MM.1S (cell line): ENCODE data around the gene ADISSP.

ENCODE experiments used
- DNase-seq: peaks from one replicate; pipeline ENCODE4 v3.0.0-alpha.2; 2015
- H2AFZ ChIP-seq: fragments of 300-600 bp; sonication (generic); 2 replicates; pipeline ENCODE4 v1.6.0; 2016; ENCODE audit warnings: antibody characterized with exemption, low read length
- H3F3A ChIP-seq: fragments of 300-600 bp; sonication (generic); 2 replicates; pipeline ENCODE4 v1.6.1; 2016; ENCODE audit warnings: mild to moderate bottlenecking, antibody characterized with exemption, low read length, moderate library complexity, mixed read lengths; ENCODE audit not compliant: insufficient read depth
- H3K27ac ChIP-seq: fragments of 300-600 bp; sonication (generic); 2 replicates; pipeline ENCODE4 v1.5.1; 2016; ENCODE audit warnings: mild to moderate bottlenecking, low read length
- H3K27me3 ChIP-seq: fragments of 300-600 bp; sonication (generic); replicated peaks from 2 replicates; pipeline ENCODE4 v1.6.0; 2016; ENCODE audit warnings: low read length; ENCODE audit not compliant: insufficient read depth
- H3K36me3 ChIP-seq: fragments of 300-600 bp; sonication (generic); replicated peaks from 2 replicates; pipeline ENCODE4 v1.6.1; 2016; ENCODE audit warnings: mild to moderate bottlenecking, low read length, mixed read lengths; ENCODE audit not compliant: insufficient read depth
- H3K4me1 ChIP-seq: fragments of 300-600 bp; sonication (generic); 2 replicates; pipeline ENCODE4 v1.6.1; 2016; ENCODE audit warnings: low read length, mixed read lengths
- H3K4me2 ChIP-seq: fragments of 300-600 bp; sonication (generic); 2 replicates; pipeline ENCODE4 v1.6.0; 2016; ENCODE audit warnings: low read depth, low read length
- H3K4me3 ChIP-seq: fragments of 300-600 bp; sonication (generic); 2 replicates; pipeline ENCODE4 v1.5.1; 2016; ENCODE audit warnings: low read length, mixed read lengths
- H3K79me2 ChIP-seq: fragments of 300-600 bp; sonication (generic); 2 replicates; pipeline ENCODE4 v1.6.1; 2016; ENCODE audit warnings: mixed run types, low read length, mixed read lengths
- H3K9ac ChIP-seq: fragments of 300-600 bp; sonication (generic); 2 replicates; pipeline ENCODE4 v1.6.1; 2016; ENCODE audit warnings: low read length, mixed read lengths
- H3K9me2 ChIP-seq: fragments of 300-600 bp; sonication (generic); replicated peaks from 2 replicates; pipeline ENCODE4 v1.6.1; 2016; ENCODE audit warnings: mild to moderate bottlenecking, low read length, mixed read lengths; ENCODE audit not compliant: insufficient read depth
- H3K9me3 ChIP-seq: fragments of 300-600 bp; sonication (generic); replicated peaks from 2 replicates; pipeline ENCODE4 v1.6.1; 2016; ENCODE audit warnings: mild to moderate bottlenecking, low read length, mixed read lengths; ENCODE audit not compliant: insufficient read depth
- H4K20me1 ChIP-seq: fragments of 300-600 bp; sonication (generic); 2 replicates; pipeline ENCODE4 v1.6.1; 2016; ENCODE audit warnings: mild to moderate bottlenecking, low read length, moderate library complexity, mixed read lengths; ENCODE audit not compliant: insufficient read depth
- EZH2 ChIP-seq: fragments of 300-600 bp; sonication (generic); optimal IDR thresholded peaks from 2 replicates; pipeline ENCODE3; 2017; ENCODE audit warnings: low read depth, mild to moderate bottlenecking, antibody characterized with exemption, low read length, mixed read lengths
- EZH2phosphoT487 ChIP-seq: fragments of 300-600 bp; sonication (generic); IDR thresholded peaks from 2 replicates; pipeline ENCODE4 v1.6.1; 2018; ENCODE audit warnings: antibody characterized with exemption, low read length
- TF ChIP-seq, protein P1 (sequence below): fragments of 300-600 bp; sonication (generic); IDR thresholded peaks from 2 replicates; pipeline ENCODE4 v1.5.1; 2016; ENCODE audit warnings: antibody characterized with exemption, low read length, mixed read lengths

The ADISSP gene

DNA sequence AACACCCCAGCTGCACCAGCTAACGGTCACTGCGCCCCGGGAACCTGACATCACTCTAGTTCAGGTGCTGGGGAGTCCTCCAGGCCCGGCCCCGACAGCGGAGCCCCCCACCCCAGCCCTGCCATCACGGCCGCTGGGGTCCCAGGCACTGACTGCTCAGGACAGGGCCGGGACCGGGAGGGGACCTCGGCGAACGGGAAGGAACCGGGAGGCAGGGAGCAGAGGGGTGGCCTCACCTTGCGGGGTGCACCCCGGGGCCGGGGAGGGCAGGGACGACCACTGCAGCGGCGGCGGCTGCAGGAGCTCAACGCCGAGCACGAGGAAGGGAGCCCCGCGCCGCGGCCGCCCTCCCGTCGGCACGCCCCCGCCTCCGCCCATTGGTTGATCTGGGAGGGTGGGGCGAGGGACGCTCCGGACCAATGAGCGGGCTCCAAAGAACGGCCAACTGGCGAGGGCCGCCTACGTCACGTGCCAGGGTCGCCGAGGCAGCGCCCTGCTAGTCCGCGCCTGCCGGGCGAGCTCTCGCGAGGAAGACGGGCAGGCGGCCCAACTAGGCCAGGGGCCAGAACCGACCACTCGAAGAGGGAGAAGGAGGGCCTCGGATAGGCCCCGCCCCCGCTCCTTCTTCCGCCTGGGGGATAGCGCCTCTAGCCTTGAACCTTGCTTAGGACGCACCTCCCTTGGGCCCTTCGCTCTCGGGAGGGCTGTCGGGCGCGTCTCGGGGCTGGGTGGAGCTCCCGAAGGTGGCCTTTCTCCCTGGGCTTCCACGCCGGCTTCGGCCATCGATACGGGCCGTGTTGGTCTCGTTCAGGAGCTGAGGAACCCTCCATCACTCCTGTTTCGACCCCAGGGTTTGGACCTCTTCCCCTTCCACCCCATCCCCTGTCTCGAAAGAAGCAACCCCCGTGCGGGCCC is at the start of gene ADISSP:
Gene ADISSP (minus strand): TSS at position 327 of the 915 bp plus-strand sequence. CDS start 7,653 bp downstream, outside the sequence.
- Histone ChIP-seq H3K4me1 (peaks cover 15% of the 10 kb centered on the region), H3K79me2 (peaks cover 18% of the 10 kb centered on the region), H3K4me2 (peak within 1 kb of the TSS; percentile 87), H3K9ac (peak within 1 kb of the TSS; percentile 88), H3K4me3 (peak within 1 kb of the TSS; percentile 90), H3K27me3 (no peaks in the 10 kb centered on the region), H3K36me3 (no peaks in the 10 kb centered on the region), H3K9me2 (no peaks in the 10 kb centered on the region), H2AFZ (peak within 1 kb of the TSS; percentile 91), H4K20me1 (no peaks in the 10 kb centered on the region), H3K9me3 (no peaks in the 10 kb centered on the region), H3F3A (peaks cover 11% of the 10 kb centered on the region), H3K27ac (peak within 1 kb of the TSS; percentile 80)
- TF ChIP-seq, protein P1, sequence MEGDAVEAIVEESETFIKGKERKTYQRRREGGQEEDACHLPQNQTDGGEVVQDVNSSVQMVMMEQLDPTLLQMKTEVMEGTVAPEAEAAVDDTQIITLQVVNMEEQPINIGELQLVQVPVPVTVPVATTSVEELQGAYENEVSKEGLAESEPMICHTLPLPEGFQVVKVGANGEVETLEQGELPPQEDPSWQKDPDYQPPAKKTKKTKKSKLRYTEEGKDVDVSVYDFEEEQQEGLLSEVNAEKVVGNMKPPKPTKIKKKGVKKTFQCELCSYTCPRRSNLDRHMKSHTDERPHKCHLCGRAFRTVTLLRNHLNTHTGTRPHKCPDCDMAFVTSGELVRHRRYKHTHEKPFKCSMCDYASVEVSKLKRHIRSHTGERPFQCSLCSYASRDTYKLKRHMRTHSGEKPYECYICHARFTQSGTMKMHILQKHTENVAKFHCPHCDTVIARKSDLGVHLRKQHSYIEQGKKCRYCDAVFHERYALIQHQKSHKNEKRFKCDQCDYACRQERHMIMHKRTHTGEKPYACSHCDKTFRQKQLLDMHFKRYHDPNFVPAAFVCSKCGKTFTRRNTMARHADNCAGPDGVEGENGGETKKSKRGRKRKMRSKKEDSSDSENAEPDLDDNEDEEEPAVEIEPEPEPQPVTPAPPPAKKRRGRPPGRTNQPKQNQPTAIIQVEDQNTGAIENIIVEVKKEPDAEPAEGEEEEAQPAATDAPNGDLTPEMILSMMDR = no peak
- DNase-seq = peak; percentile 99

GRCh38 chr20:3815703-3816315 is 48.3 kb upstream of the ADISSP start:
- TF ChIP-seq EZH2phosphoT487 = no peak
- TF ChIP-seq, protein P1 = no peak
- TF ChIP-seq EZH2 = no peak
- peaks cover 1% of the 10 kb centered on the region; the same call in 1 of the 2 replicates for H3F3A ChIP-seq
- no peak overlapping the region for H2AFZ ChIP-seq
- no peaks in the 10 kb centered on the region for H3K36me3 ChIP-seq
- DNase-seq = no peak
- H3K9me2 ChIP-seq = no peaks in the 10 kb centered on the region
- no peak overlapping the region for H3K9ac ChIP-seq
- H3K4me1 ChIP-seq = 0 out of 2 replicates have a peak, but pooled peaks cover 5% of the 10 kb centered on the region
- H3K27me3 ChIP-seq = no peaks in the 10 kb centered on the region
- no peak overlapping the region for H3K4me2 ChIP-seq
- H3K27ac ChIP-seq = no peak overlapping the region
- H4K20me1 ChIP-seq = no peaks in the 10 kb centered on the region
- H3K4me3 ChIP-seq = no peak overlapping the region
- no peaks in the 10 kb centered on the region for H3K9me3 ChIP-seq
- H3K79me2 ChIP-seq = no peaks in the 10 kb centered on the region

DNA sequence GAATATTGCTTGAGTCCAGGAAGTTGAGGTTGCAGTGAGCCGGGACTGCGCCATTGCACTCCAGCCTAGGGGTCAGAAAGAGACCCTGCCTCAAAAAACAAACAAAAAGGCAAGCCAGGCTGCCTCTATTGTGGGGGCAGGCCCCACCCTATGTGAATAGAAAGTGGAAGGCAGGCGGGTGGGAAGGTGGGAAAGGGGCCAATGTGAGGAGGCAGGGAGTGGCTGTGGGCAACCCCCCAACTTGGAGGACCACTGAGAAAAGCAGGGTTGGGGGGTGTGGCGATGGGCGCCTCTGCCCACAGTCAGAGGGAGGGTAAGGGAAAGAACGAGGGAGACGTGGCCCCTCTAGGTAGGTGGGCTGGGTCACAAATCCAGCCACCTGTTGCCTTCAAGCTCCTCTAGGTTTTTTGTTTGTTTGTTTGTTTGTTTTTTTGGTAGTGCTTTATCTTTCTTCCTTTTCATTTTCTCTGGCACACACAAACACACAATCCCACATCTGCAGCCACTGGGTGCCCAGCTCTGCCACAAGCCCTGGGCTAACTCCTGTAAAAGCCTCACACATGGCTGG is 47.5 kb upstream of the ADISSP start:
- Histone ChIP-seq H4K20me1 (no peaks in the 10 kb centered on the region), H3K9me3 (no peaks in the 10 kb centered on the region), H3K9ac (no peak overlapping the region), H3K27me3 (no peaks in the 10 kb centered on the region), H3K36me3 (no peaks in the 10 kb centered on the region), H3F3A (no peaks in the 10 kb centered on the region), H3K4me3 (no peak overlapping the region), H3K4me1 (0 out of 2 replicates have a peak, but pooled peaks cover 5% of the 10 kb centered on the region), H2AFZ (no peak overlapping the region), H3K27ac (no peak overlapping the region), H3K4me2 (no peak overlapping the region), H3K9me2 (no peaks in the 10 kb centered on the region), H3K79me2 (no peaks in the 10 kb centered on the region)
- DNase-seq = no peak
- TF ChIP-seq, protein P1 = no peak
- TF ChIP-seq EZH2phosphoT487 (no peak), EZH2 (no peak)
